Stimulated activated CD4-positive, alpha-beta T cell treated with anti-CD3 and anti-CD28 coated beads, TNF-alpha, amount 100 ng/mL, for 24 hours (primary cell): ENCODE data around the gene PTH1R.
A peak's percentile ranks its signal among the peaks of the same experiment; 100 is the strongest.

Experiments used
- DNase-seq, 3 experiments: peaks; one replicate each; pipeline ENCODE4 v3.0.0-alpha.2; 2020; ENCODE audit warnings: low read depth in 3 of 3

The PTH1R gene

DNA sequence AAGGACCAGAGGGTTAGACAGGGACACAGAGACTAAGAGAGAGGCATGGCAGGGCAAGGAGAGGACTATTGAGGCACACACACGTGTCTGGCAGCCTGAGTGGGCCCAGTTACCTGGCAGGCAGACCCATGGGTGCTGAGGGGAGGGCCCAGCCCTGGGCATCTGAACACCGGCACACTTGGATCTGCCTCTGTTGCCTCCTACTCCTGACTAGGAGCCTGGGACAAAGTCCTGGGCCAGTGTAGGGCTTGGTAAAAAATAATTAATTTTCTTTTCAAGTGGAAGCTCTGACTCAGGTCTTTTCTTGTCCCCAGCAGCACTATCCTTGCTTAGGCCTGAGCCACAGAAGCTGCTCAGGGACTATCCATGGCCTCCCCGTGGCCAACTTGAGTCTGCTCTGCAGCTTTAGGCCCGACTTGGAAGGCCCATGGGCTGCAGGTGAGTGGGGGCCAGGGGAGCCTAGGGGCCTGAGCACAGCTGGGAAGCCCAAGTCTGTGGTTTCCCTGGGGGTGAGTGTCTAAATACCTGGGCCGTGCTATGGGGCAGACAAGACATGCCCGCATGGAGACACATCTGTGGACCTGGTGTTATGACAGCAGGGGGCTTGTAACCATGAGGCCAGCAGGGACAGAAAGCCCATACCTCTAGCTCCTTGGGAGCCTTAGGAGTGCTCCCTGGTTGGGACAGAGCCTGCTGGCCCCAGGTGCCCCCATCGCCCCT lies at the start of gene PTH1R:
Gene PTH1R (plus strand): TSS at position 316 of the 720 bp plus-strand sequence. CDS start 5,839 bp downstream, outside the sequence.
- no peak for DNase-seq

DNA sequence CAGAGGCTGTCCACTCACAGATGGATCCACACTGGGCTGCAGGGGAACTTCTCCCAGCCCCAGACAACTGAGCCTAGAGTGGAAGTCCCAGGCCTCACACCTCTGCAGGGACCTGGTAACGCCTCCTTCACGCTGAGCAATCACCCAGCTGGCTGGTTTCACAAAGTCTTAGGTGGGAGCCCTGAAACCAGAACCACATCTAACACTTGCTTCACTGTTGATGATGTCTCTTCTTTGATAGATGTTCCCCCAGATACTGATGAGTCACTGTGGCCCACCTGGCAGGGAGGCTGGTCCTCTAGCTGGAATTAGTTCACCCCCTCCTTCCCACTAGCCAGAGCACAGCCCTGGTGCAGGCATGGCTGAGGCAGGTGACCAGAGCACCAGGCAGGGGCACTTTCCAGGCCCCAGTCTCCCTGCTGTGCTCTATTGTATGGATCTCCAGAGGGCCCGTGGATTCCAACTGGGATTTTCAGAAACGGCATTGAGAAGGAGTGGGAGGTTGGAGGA lies 47.8 kb upstream of the PTH1R start:
- DNase-seq: peak in 2 of 3 experiments; percentile 23 to 41

DNA sequence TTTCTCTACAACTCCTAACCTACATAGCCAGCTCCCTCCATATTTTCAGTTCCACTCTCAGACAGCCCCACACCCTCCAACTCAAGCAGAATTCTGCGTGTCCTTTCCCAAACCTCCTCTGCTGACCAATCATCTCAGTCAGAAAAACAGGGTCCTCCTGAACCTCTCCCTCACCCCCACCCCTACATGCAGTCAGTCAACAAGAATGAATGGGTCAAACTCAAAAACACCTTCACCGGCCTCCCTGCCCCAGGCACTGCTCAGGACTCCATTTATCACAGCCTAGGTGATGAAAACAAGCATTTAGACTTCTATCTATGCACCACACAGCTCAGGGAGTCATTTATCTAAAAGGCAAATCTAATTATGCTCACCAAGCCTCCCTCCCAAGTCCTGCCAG lies 46.7 kb upstream of the PTH1R start:
- no peak for DNase-seq

DNA sequence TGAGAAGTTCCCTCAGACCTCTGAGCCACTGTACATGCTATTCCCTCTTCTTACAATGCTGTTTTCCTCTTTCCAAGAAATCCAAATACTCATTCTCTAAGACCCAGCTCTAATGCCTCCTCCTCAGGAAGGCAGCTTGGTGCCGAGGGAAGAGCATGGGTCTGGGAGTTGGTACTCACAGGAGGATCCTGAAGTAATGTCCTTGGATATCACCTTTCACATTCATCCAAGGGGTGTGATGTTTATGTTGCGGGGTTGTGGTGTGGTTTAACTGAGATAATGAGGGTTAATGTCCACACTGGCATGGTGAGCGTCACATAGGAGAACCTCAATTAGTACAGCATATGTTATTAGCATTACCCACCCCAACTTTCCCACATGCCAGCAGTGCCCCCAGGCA lies 46.2 kb upstream of the PTH1R start:
- no peak for DNase-seq

DNA sequence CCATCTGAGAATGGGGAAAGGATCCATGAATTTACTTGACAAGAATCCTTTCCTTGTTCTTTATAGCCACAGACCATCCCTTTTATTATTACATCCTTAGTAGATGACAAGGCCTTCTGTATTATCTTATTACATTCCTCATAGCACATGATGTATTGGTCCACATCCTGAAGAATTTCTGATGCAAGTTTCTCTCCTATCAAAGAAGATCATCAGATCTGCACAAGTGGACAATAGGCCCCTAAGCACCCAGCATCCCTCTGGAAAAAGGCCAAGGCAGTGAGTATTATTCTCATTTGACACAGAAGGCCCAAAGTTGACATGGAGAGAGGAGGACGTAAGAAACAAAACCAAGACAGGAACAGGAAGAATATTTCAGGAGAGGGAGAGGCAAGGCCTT lies 45.7 kb upstream of the PTH1R start:
- DNase-seq: no peak

DNA sequence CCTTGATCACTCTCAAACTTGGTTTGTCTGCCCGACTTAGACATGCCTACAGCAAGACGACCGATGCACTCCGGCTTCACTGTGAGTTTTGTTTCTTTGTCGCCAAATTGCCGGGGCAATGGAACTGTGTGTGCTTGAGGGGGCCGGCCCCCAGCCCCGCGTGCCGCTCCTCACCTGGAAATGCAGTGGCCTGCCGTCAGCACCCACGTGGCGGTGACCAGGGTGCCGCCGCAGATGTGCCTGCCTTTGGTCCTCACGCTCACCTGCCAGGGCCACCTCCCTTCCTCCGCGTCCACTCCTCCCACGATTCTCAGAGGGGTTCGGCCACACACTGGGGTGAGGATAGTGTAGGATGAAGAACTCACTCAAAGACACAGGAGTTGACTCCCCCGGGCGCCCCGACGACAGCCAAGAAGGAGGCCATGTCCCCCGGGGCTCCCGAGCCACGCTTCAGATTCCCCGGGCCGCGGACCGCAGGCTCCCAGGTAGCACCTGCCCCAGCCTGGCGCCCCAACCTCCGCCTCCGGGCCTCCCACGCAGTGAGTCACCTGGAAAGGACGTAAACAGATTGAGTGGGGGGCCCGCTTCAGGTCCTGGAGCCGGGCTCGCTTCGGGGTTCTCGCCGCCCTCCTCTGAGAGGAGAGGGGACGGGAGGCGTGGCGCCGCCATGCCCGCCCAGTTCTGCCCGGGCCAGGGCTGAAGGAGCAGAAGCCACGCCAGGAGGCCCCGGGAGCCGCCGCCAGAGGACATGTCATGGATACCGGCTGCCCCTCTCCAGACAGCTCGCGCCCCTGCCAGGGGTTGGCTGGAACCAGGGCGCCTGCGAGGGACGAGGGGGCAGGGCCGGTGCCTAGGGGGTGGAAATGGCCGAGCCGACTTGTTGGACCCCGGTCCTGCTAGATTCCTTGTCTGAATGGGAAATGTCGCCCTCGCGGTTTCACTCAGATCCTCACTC lies 43.9 kb upstream of the PTH1R start:
- DNase-seq: no peak

DNA sequence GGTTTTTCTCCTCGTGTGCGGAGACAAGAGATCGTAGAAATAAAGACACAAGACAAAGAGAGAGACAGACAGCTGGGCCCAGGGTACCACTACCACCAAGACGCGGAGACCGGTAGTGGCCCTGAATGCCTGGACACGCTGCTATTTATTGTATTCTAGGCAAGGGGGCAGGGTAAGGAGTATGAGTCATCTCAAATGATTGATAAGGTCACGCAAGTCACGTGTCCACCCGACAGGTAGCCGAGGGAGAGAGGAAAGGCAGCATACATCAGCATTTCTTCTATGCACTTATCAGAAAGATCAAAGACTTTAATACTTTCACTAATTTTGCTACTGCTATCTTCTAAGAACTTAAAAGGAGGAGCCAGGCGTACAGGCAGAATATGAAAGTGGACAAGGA lies 42.5 kb upstream of the PTH1R start:
- no peak for DNase-seq

DNA sequence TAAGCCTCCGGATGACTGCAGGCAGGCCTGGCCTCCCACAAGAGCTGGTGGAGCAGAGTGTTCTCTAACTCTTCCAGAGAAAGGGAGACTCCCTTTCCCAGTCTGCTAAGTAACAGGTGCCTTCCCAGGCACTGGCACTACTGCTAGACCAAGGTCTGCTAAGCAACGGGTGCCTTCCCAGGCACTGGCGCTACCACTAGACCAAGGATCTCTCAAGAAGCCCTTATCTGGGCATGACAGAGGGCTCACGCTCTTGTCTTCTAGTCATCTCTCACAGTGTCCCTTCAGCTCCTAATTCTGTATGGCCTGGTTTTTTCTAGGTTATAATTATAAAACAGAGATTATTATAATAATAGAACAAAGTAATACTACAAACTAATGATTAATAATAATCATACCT lies 42.0 kb upstream of the PTH1R start:
- DNase-seq: no peak

DNA sequence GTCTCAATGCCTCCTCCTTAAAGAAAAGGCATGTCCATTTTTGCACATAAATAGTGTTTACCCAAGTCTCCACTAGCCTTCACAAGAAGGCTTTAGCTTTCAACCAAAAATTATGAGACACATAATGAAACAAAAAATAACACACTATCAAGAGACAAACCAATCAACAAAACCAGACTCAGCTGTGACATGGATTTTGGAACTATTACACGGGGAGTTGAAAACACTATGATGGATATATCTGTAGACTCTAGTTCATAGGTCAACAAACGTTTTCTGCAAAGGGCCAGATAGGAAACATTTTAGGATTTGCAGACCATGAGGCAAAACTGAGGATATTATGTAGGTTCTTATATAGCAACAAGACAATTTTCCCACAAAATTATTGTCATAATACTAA lies 39.2 kb upstream of the PTH1R start:
- DNase-seq: no peak

DNA sequence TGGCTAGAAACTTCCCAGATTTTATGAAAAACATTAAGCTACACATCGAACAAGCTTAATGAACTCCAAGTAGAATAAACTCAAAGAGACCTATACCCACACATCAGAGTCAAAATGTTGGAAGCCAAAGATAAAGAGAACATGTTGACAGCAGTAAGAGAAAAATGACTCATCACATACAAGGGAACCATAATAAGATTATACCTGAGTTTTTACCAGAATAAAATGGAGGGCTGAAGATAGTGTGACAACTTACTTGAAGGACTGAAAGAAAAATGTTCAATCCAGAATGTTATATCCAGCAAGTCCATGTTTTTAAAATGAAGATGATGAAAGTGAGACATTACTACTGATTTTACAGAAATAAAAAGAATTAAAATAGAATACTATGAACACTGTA lies 37.0 kb upstream of the PTH1R start:
- no peak for DNase-seq

DNA sequence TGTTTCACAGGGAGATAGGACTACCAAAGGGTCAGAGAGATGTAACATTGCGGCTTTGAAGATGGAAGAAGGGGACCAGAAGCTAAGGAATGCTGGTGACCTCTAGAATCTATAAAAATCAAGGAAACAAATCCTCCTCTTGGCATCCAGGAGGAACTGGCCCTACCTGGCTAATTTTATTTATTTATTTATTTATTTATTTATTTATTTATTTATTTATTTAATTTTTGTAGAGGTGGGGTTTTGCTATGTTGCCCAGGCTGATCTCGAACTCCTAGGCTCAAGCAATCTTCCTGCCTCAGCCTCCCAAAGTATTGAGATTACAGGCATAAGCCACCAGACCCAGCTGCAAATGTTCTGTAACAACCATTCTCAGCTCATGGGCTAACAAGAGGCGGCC lies 34.0 kb upstream of the PTH1R start:
- no peak for DNase-seq

DNA sequence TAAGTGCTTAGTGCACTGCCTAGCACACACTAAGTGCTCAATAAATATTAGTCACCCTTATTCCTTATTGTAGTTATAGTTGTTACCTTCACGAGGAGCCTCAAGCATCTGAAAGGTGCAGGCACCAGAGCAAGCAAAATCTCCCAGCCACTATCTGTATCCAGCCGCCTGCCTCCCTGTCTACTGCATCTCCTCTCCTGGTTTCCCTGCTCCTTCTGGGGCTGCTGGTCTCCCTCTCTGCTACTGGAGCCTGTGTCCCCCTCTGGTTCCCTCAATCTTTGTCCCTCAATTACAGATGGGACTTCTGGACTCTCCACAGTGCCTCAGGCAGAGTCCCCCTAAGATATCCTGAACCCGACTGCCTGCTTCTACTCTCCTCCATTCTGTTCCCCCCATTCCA lies 33.1 kb upstream of the PTH1R start:
- DNase-seq: no peak

DNA sequence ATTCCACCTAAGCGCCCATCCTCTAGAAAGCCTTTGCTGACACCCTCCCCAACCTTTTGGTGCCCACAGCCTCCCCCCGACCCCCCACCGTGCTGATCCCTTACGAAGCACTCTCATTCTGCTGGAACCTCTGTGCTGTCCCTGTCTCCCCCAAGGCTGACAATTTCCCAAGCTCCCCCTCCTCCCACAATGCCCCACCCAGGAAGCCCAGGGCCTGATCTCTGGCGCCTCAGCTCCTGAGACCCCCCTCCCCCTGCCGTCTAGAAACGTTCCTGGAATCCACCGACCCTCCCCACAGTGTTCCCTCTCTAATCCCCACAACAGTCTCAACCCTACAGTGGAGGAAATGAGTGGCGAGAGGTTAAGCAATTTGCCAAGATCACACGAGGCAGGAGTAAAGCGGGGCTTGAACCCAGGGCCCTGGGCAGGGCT lies 32.6 kb upstream of the PTH1R start:
- DNase-seq: no peak

DNA sequence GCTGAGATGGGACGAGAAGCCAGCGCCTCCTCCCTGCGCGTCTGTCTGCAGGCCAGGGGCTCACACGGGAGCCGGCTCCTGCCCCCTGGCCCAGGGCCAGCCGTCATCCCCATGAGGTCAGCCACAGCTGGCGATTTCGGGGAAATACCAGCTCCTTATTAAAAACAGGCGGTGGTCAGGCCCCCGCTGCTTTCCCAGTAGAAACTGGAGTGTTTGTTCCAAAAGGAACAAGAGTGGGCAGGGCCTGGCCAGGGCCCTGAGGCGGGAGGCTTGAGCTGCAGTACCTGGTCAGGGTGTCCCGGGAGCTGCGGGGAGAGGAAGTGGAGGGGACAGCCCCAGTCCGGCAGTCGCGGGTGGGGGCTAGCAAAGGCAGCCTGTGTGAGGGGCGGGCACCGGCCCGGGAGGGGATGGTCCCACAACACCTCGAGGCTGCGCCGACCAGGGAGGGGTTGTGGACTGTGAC lies 32.1 kb upstream of the PTH1R start:
- no peak for DNase-seq

DNA sequence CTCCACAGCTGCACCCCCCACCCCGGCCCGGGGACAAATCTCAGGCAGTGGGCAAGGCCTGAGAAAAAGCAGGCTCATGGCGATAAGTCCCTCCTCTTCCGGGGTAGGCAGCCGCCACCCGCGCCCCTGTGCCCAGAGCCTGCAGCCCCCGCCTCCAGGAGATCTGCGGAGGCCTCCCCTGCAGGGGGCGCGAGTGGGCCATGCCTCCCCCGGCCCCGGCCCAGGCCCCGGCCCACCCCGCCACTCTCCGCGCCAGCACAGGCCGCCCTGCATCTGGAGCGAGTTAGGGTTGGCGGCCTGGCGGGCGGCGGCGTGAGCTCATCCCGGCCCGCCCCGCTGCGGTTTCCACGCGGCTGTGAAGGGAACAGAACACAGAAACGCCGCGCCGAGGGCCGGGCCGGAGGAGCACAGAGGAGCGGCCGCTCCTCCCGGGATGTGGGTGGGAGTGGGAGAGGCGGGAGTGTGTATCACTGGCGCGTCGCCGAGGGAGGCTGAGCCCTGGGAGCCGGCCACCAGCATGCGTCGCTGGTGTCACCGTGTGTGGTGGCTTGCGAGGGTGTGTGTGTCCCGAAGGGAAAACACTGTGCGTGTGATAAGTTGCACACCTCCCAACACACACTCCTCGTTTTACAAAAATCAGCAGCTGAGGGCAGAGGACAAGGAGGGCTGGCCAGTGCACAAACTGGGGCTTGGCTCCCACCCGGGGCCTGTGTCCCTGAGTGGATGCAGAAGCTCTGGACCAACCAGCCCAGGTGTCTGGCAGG lies 31.5 kb upstream of the PTH1R start:
- DNase-seq: peak; percentile 38 to 68 (median 42)

DNA sequence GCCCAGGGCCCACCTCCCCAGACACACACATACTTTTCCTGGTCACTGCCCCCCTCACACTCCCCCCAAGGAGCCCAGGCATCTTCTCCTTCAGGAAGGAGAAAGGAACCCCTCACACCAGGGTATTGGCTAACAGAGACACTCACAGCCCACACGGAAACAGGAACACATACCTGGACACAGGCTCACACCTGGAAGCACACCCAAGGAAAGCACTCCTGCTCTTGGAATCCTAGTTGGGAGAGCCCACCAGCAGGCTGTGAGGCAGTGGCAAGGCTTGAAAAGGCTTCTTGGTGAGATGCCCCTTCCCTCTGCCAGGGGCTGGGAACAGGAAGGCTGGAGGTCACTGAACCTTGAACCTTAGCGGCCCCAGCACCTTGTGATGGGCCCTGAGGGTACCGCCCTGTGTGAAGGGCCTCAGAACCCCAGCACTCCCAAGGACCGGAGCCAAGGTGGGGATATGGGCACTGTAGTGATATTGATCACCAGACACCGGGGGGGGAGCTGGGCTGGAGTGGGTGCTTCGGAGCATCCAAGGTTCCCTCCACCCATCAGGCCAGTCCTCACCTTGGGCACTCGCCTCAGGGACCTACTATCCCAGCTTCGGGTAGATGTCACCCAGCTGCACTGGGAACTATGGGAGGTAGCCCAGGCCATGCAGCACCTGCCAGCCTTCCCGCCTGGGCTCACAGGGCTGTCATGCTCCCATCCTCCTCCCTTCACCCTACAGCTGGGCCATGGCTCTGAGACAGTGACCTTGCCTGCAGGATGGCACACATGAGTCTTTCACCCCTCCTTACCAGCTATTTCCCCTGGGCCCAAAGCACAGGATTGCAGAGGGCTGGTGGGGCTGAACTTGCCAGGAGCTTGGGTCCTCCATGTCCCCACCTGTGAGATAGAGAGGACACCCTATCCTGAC lies 30.6 kb upstream of the PTH1R start:
- no peak for DNase-seq

DNA sequence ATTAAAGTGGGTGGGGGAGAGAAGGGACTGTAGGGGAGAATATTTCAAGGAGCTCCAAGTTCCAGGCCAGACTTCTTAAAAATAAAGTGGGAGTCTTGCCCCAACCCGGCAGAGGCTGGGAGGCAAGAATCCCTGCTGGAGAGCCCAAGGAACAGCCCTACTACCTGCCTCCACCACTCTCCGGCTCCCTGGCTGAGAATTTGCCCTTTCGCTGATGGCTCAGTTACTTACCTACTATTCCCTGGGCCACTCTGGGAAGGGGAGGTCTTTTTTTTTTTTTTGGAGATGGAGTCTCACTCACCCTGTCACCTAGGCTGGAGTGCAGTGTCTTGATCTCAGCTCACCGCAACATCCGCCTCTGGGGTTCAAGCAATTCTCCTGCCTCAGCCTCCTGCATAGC lies 29.8 kb upstream of the PTH1R start:
- DNase-seq: no peak

DNA sequence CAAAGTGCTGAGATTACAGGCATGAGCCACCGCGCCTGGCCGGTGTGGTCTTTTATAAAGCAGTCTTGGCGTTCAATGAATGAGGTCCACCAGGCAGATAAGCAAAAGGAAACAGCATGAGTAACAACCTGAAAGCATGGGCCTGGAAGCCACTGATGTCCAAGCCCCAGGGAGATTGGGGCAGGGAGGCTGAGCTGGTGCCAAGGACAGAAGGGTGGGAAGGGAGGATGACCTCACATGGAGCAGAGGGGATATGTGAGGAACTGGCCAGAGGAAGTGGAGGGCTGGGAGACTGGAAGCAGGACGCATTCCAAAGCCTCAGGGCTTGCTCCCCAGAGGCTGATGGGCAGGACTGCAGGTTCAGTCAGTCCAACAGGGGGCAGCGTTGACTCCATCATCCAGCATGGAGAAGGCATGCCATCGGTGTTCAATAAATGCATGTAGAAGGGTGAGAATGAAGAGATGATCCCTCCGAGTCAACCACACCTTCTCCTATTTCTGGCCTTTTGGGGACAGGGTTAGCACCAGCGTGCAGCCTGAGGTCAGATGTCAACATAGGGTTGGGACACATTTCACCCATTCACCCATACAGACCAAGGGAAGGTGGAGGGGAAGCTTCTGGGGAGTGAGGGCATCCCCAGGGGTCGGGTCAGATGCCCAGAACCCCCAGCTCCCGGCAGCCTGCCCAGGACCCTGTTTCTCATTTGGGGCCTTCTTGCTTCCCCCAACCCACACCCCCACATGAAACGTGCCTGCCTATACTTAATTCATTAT lies 29.1 kb upstream of the PTH1R start:
- peak in 2 of 3 experiments; percentile 6 to 51 for DNase-seq

DNA sequence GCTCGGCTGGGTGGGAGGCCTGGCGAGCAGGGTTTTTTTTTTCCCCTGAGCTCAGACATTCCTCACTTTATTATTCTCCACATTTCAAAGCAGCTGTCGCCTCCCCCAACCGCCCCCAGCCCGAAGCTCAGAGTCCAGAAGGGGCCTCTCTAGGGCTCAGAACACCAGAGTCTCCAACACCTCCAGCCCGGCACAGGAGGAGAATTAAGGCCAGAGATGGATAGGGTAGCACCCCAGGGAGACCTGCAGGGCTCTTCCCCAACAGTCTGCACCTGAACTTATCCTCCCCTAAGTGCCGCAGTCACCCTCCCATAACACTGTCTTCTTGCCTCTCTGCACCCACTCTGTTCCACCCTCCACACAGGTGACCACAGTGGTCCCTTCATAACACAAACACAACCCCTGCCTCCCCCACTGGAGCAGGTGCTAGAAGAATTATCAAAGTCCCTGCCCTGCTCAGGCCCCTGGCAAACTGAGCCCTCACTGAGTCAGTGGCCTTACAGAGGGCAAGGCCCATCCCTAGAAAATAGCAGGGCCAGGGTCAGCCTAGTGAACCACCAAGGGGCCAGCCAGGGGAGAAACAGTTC lies 28.4 kb upstream of the PTH1R start:
- no peak for DNase-seq
